Uterus (tissue), 2 donors: ENCODE data around the gene ZNF407.

Experiments
- POLR2A ChIP-seq, 2 donors: fragments of 450-650 bp; IDR thresholded peaks; one replicate each; pipeline ENCODE4 v1.6.1; 2016; ENCODE audit warnings: antibody characterized with exemption in 2 of 2, mild to moderate bottlenecking in 1 of 2, moderate library complexity in 1 of 2
- TF ChIP-seq, protein P1 (sequence below), 4 experiments: fragments of 200-600 bp in 2 of 4; fragments of 450-650 bp in 2 of 4; sonication (generic) in 2 of 4; IDR thresholded peaks; one replicate each; pipeline ENCODE4 v1.5.1; 2016 to 2019; ENCODE audit warnings: antibody characterized with exemption in 4 of 4, mild to moderate bottlenecking in 2 of 4, moderate library complexity in 1 of 4

DNA sequence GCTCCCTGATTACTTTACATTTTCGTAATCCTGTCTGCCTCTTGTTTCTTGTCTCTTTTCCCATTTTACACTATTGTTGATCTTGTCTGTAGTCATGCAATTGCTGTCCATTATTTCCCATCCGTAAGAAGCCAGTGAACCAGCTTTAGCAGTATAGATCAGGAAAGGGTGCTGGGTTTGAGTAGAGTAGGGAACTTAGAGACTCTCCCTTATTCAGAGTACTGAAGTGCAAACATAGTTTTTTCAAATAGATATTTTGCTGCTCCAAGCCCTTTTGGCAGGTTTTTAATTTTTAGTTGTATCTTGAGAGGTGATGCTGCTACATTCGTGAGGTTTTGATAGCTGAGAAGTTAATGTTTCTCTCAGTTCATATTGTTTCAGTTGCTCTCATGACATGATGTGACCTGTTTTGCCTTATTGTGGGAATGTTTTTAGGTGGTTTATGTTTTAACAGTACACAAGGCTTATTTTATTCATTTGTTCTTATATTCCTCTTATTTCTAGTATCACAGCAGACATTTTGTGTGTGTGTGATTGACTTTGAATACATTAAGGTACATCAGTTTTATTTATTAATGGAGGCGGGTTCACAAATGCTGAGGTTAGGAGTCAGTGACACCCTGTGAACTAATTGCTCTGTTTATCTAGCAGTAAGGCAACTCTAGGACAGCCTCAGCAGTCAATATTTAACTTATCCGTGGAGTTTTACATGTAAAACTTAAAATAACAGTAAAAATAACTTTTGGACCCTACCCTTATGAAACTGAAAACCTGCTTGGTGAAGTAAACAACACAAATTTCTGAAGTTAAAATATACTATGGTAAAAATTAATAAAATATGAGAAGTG lies 118.4 kb downstream of the ZNF407 start:
- no peak for TF ChIP-seq POLR2A (IDR thresholded peaks at IDR 0.05)
- TF ChIP-seq, protein P1, sequence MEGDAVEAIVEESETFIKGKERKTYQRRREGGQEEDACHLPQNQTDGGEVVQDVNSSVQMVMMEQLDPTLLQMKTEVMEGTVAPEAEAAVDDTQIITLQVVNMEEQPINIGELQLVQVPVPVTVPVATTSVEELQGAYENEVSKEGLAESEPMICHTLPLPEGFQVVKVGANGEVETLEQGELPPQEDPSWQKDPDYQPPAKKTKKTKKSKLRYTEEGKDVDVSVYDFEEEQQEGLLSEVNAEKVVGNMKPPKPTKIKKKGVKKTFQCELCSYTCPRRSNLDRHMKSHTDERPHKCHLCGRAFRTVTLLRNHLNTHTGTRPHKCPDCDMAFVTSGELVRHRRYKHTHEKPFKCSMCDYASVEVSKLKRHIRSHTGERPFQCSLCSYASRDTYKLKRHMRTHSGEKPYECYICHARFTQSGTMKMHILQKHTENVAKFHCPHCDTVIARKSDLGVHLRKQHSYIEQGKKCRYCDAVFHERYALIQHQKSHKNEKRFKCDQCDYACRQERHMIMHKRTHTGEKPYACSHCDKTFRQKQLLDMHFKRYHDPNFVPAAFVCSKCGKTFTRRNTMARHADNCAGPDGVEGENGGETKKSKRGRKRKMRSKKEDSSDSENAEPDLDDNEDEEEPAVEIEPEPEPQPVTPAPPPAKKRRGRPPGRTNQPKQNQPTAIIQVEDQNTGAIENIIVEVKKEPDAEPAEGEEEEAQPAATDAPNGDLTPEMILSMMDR (IDR thresholded peaks at IDR 0.05), result no peak
